A673 (cell line): ENCODE data around the gene SNRPB2. TPM values are rescaled to one million over a fixed set of nuclear protein-coding genes. Genes with fewer than 3 reads are reported as not detected.

Experiments used
- BruUV-seq: library from RNA; stranded (reverse); fragments of 400-500 nt; replicated peaks from 2 replicates; lab custom pipeline; 2021; lab: Mats Ljungman, UMichigan
- CTCF ChIA-PET: fragments of 300-600 bp; sonication (Branson Sonifier 250); formaldehyde crosslinking; loops from one replicate; lab custom pipeline; 2022; ENCODE audit warnings: antibody characterized with exemption; lab: Charles Lee
- POLR2A ChIA-PET: fragments of 300-600 bp; sonication (Branson Sonifier 250); formaldehyde crosslinking; loops from one replicate; lab custom pipeline; 2022; ENCODE audit warnings: antibody characterized with exemption; ENCODE audit not compliant: low non-redundant PET; lab: Charles Lee
- DNase-seq: peaks from one replicate; pipeline ENCODE4 v3.0.0-alpha.2; 2015; ENCODE audit warnings: low spot score
- H3K27ac ChIP-seq: fragments of 200-600 bp; sonication (generic); 2 replicates; pipeline ENCODE4 v1.5.1; 2016; ENCODE audit warnings: mixed run types, low read depth, mild to moderate bottlenecking, mixed read lengths, antibody characterized with exemption, low read length; ENCODE audit not compliant: poor library complexity, severe bottlenecking
- H3K27me3 ChIP-seq: fragments of 200-600 bp; sonication (generic); replicated peaks from 2 replicates; pipeline ENCODE4 v1.6.1; 2017; ENCODE audit warnings: mixed run types, low read depth, mild to moderate bottlenecking, mixed read lengths, antibody characterized with exemption, low read length; ENCODE audit not compliant: insufficient read depth, poor library complexity
- H3K36me3 ChIP-seq: fragments of 200-600 bp; sonication (generic); 2 replicates; pipeline ENCODE4 v1.6.1; 2016; ENCODE audit warnings: mixed run types, mild to moderate bottlenecking, mixed read lengths, antibody characterized with exemption, low read length; ENCODE audit not compliant: insufficient read depth, poor library complexity, severe bottlenecking
- H3K4me1 ChIP-seq: fragments of 200-600 bp; sonication (generic); 2 replicates; pipeline ENCODE4 v1.6.1; 2017; ENCODE audit warnings: mixed run types, mild to moderate bottlenecking, mixed read lengths, antibody characterized with exemption, low read length; ENCODE audit not compliant: insufficient read depth, poor library complexity, severe bottlenecking
- H3K4me3 ChIP-seq: fragments of 200-600 bp; sonication (generic); 2 replicates; pipeline ENCODE4 v1.5.1; 2016; ENCODE audit warnings: low read depth, mixed run types, mild to moderate bottlenecking, mixed read lengths, low read length; ENCODE audit not compliant: poor library complexity, severe bottlenecking
- H3K9me3 ChIP-seq: fragments of 200-600 bp; sonication (generic); 2 replicates; pipeline ENCODE4 v1.6.1; 2016; ENCODE audit warnings: mixed run types, low read depth, mild to moderate bottlenecking, mixed read lengths, antibody characterized with exemption, low read length; ENCODE audit not compliant: poor library complexity, severe bottlenecking
- CTCF ChIP-seq: fragments of 300-800, 200-600 bp; sonication (generic); conservative IDR thresholded peaks from 2 replicates; pipeline ENCODE4 v1.5.1; 2017; ENCODE audit warnings: low read depth, mild to moderate bottlenecking, antibody characterized with exemption, low read length, moderate library complexity, mixed read lengths
- EZH2 ChIP-seq: fragments of 200-600 bp; sonication (generic); IDR thresholded peaks from 2 replicates; pipeline ENCODE4 v1.6.1; 2017; ENCODE audit warnings: borderline replicate concordance, low read depth, mild to moderate bottlenecking, mixed read lengths, antibody characterized with exemption, low read length; ENCODE audit not compliant: poor library complexity, severe bottlenecking
- intact Hi-C: fragments of 100-400 bp; cut with micrococcal nuclease; formaldehyde crosslinking; loops from one replicate; pipeline ENCODE4 v1.10.0; 2022; ENCODE audit not compliant: unreplicated experiment
- total RNA-seq: library from RNA; stranded (reverse); gene quantifications from 2 replicates; pipeline ENCODE4 v1.2.3, GENCODE V29; 2021

SNRPB2 gene
- total RNA-seq, 1 experiment from 2014 or later = 103 TPM

- intact Hi-C loops = no loop called here
- POLR2A ChIA-PET = no interaction called here
- no peak for DNase-seq
- no peak overlapping the region for H3K27ac ChIP-seq
- CTCF ChIA-PET = no interaction called here
- TF ChIP-seq CTCF (no peak), EZH2 (no peak)
- H3K4me3 ChIP-seq = no peak overlapping the region
- peaks cover 30% of the 10 kb centered on the region for H3K27me3 ChIP-seq
- BruUV-seq = no TSS peak
- no peaks in the 10 kb centered on the region for H3K4me1 ChIP-seq
- no peaks in the 10 kb centered on the region for H3K36me3 ChIP-seq
- H3K9me3 ChIP-seq = no peaks in the 10 kb centered on the region
These were observed 29.3 kb downstream of the SNRPB2 start for GRCh38 chr20:16759181-16759563.

- intact Hi-C loops = loop anchor here (2.0 kb wide), 2 partner anchors 60 to 242 kb away; no protein-coding TSS in a partner anchor
- CTCF ChIA-PET = interaction anchor here (1.0 to 1.7 kb wide), 2 partner anchors 60 to 242 kb away, joined by 3 to 5 read pairs; no protein-coding TSS in a partner anchor
- Histone ChIP-seq H3K9me3 (no peaks in the 10 kb centered on the region), H3K36me3 (no peaks in the 10 kb centered on the region), H3K27me3 (peaks cover 41% of the 10 kb centered on the region), H3K4me1 (no peaks in the 10 kb centered on the region), H3K4me3 (no peak overlapping the region), H3K27ac (no peak overlapping the region)
- TF ChIP-seq CTCF (no peak), EZH2 (no peak)
- no TSS peak for BruUV-seq
- POLR2A ChIA-PET = no interaction called here
- no peak for DNase-seq
These were observed 30.8 kb downstream of the SNRPB2 start for GRCh38 chr20:16760431-16761304.

GRCh38 chr20:16761305-16761829, 31.5 kb downstream of the SNRPB2 start:
- peaks cover 48% of the 10 kb centered on the region for H3K27me3 ChIP-seq
- TF ChIP-seq EZH2 (no peak), CTCF (peak; percentile 71)
- DNase-seq = peak; percentile 71
- no peak overlapping the region for H3K27ac ChIP-seq
- no peaks in the 10 kb centered on the region for H3K9me3 ChIP-seq
- no peaks in the 10 kb centered on the region for H3K4me1 ChIP-seq
- no peaks in the 10 kb centered on the region for H3K36me3 ChIP-seq
- CTCF ChIA-PET = interaction anchor here (1.0 to 1.7 kb wide), 2 partner anchors 61 to 243 kb away, joined by 3 to 5 read pairs; no protein-coding TSS in a partner anchor
- no TSS peak for BruUV-seq
- no peak overlapping the region for H3K4me3 ChIP-seq
- POLR2A ChIA-PET = no interaction called here
- intact Hi-C loops = loop anchor here (2.0 kb wide), 2 partner anchors 61 to 243 kb away; no protein-coding TSS in a partner anchor
